ENCODE measurements around the gene MCAT.

The MCAT gene

DNA sequence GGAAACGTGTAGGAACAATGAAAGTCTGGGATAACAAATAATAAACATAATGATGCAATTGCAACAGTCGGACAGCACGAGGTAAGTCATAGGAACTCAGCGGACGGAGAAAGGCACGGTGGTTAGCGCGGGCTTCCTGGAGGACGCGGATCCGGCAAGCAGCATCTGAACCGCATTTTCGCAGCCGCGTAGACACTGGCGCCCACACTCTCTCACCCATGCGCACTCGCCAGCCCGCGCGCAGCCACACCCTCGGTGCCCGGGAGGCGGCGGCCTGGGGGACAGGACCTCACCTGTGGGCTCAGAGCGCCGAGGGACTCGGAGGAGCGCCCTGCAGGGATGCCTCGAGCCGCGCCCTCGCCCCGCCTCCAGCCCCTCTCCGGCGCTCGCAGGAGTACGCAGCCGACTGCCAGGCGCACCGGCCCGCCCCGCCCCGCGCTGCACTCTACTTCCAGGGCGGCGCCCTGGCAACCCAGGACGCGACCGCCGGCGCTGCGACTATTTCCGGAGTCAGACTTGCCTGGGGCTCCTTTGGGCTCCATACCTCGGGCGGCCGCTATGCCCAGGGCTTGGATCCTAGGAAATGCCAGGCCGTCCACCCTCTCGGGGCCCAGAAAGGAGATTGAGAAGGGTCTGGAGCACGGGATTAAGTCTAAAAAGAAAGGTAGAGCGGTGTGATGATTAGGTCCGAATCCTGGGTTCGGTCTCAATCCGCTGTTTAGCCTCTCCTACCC lies 54.0 kb downstream of the MCAT start, which contains the start of gene TTLL1:
TTLL1 (minus strand) TSS at position 408 of the 734 bp plus-strand sequence. CDS start 13,805 bp downstream, outside the sequence.
- peak within 1 kb of the TSS; percentile 69 for H3K9ac ChIP-seq (ENCODE audit: insufficient read length)
- no peak for DNase-seq (ENCODE audit: low read depth, low spot score)
- no peaks in the 10 kb centered on the region for H3K36me3 ChIP-seq (ENCODE audit: insufficient read depth, low read length)
- H3K27ac ChIP-seq, result peak within 1 kb of the TSS; percentile 74; the same call in 1 of the 2 replicates
- no peaks in the 10 kb centered on the region for H3K9me3 ChIP-seq (ENCODE audit: low read depth, low read length)
- peak; percentile 72; the same call in 1 of the 2 replicates for TF ChIP-seq POLR2AphosphoS5 (IDR thresholded peaks at IDR 0.05; ENCODE audit: borderline replicate concordance, low read depth, low read length)
- TF ChIP-seq EZH2 (IDR thresholded peaks at IDR 0.05), result no peak
- H3K4me3 ChIP-seq, result peak within 1 kb of the TSS; percentile 89

DNA sequence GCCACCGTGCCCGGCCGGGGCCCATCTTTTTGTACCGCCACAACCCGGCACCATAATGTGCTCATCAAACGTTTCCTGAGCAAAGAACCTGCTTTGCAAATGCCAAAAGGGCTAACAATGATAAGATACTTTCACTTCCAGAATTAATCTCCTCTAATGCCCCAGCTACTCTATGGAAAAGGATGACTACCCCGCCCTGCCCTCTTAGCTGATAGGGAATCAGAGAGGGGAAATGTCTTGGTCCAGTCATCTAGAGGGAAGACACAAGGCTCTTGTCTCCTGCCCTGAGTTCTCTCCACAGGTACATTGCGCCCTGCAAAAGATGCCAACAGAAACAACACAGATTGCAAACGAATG lies 54.6 kb downstream of the MCAT start:
- no peak for DNase-seq (ENCODE audit: low read depth, low spot score)
- no peak overlapping the region for H3K27ac ChIP-seq
- H3K36me3 ChIP-seq (ENCODE audit: insufficient read depth, low read length), result no peaks in the 10 kb centered on the region
- H3K9ac ChIP-seq (ENCODE audit: insufficient read length), result peak overlapping the region; percentile 61
- peak overlapping the region; percentile 89 for H3K4me3 ChIP-seq
- TF ChIP-seq POLR2AphosphoS5 (IDR thresholded peaks at IDR 0.05; ENCODE audit: borderline replicate concordance, low read depth, low read length), result no peak
- no peak for TF ChIP-seq EZH2 (IDR thresholded peaks at IDR 0.05)
- TF ChIP-seq FOXP2 (optimal IDR thresholded peaks at IDR 0.05; ENCODE audit: control extremely low read depth, extremely low read length, insufficient read depth), result no peak
- no peaks in the 10 kb centered on the region for H3K9me3 ChIP-seq (ENCODE audit: low read depth, low read length)

DNA sequence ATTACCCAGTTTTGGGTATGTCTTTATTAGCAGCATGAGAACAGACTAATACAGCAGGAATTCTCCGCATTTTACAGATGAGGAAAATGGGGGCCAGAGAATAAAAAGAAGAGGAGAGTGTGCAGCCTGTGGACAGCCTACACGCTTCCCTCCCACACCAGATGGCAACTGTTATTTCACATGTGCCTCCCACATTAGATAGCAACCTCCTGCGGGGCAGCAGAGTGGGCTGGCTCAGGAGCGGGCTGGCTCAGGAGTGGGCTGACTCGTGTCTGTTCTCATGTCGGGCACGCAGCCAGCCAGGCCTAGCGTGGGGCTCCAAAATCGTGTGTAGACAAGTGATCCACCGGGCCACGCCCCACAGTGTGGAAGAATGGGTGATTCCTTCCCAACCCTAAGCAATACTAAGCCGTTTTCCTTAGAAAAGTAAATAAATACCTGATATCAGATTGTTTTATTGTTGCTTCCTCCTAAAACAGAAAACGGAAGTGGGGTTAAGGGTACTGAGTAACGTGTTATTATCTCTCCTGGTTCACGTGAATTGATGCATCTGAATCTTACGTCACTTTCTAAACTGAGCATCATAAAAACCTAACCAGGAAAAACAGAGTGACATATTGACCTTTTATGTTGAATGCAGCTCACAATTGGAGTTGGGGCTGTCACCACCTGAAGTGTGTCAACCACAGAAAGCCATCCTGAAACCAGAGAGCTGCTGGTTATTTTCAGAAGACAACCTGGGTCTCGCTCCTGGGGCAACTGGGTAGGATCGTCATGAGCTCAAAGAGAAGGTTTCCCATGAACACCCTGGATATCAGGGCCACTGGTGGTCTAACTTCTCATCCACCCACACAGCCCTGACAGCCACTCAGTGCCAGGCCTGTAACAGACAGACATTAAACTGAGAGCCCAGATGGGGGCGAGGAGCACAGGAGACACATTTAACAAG lies 57.3 kb downstream of the MCAT start:
- H3K36me3 ChIP-seq (ENCODE audit: insufficient read depth, low read length), result no peaks in the 10 kb centered on the region
- no peaks in the 10 kb centered on the region for H3K9me3 ChIP-seq (ENCODE audit: low read depth, low read length)
- no peak overlapping the region for H3K4me3 ChIP-seq
- no peak overlapping the region for H3K27ac ChIP-seq
- TF ChIP-seq FOXP2 (optimal IDR thresholded peaks at IDR 0.05; ENCODE audit: control extremely low read depth, extremely low read length, insufficient read depth) (no peak), EZH2 (IDR thresholded peaks at IDR 0.05) (no peak), POLR2AphosphoS5 (IDR thresholded peaks at IDR 0.05; ENCODE audit: borderline replicate concordance, low read depth, low read length) (no peak)
- no peak overlapping the region for H3K9ac ChIP-seq (ENCODE audit: insufficient read length)
- DNase-seq (ENCODE audit: low read depth, low spot score), result no peak
